ENCODE data around the gene FAM53B.

Gene FAM53B

DNA sequence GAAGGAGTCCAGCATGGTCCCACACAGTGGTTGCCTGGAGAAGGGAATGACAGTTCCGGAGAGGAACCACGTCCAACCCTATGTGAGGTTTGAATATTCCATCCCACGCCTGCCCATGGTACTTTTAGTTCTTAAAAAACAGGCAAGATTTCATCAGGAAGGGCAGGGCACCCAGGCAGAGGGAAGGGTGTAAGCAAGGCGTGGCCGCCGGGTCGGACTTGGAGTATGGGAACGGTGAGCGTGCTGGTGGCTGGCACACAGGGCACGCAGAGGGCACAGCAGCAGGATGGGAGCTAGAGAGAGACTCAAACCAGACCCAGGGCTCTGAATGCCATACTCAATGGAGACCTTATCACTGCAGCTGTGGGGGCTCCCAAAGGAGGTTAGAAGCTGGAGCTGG is 34.3 kb downstream of the FAM53B start:
- no peak for DNase-seq (ENCODE audit: low read depth)

DNA sequence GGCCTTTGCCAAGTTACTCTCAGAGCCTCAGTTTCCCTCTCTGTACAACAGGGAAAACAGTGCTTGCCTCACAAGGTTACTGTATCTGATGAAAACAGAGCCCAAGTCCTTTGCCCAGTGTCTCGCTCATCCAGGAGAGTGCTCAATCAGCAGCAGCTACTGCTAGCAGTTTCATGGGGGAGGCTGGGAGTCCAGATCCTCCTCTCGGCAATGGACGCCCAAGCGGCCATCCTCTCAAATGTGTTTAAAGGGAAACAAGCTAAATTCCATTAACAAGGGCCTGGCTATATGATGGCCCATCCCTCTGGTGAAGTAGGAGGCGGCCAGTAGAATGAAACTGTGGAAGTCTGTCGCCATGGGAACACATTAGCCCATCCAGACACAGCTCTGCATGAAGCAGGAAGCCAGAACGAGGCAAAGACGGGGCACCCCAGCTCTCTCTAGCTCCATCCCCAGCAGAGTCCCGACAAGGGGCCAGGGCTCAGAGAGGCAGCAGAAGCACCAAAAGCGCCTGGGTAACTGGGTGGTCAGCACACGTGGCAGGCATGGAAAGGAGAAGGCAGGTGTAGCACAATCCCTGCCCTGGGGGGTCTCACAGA is 35.2 kb downstream of the FAM53B start:
- DNase-seq (ENCODE audit: low read depth), result no peak

DNA sequence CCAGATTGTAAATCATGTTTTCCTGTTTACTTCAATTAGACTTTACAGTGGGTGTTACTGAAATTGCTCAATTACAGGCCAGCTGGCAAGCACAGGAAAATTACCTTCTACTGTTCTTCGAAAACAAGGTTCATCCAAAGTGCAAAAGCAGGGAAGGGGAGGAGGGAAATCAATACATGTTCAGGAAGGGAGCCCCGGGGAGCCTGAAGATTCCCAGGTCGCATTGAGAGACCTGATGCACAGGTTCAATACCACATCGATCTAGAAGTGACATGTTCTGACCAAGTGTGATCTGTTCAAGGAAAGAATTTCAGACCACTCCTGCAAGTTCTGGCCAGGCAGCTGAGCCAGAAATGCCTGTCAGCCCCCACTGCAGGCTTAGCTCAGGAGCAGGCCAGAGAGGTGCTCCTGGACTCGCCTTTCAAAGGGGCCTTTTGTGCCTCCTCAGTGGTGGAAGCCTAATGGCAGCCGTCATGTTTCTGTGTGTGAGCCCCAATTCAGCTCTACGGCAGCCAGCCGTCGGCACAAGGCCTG is 35.9 kb downstream of the FAM53B start:
- no peak for DNase-seq (ENCODE audit: low read depth)

DNA sequence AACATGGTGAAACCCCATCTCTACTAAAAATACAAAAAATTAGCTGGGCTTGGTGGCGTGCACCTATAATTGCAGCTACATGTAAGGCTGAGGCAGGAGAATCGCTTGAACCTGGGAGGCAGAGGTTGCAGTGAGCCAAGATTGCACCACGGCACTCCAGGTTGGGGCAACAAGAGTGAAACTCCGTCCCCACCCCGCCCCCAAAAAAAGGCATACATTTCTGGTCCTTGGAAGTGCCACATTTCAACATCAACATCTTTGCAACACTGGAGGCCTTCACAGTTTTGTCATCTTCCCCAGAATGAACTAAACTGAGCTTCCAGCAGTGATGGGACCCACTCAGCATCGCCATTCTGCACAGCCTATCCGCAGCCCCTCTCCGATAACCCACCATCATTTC is 36.6 kb downstream of the FAM53B start:
- no peak for DNase-seq (ENCODE audit: low read depth)

DNA sequence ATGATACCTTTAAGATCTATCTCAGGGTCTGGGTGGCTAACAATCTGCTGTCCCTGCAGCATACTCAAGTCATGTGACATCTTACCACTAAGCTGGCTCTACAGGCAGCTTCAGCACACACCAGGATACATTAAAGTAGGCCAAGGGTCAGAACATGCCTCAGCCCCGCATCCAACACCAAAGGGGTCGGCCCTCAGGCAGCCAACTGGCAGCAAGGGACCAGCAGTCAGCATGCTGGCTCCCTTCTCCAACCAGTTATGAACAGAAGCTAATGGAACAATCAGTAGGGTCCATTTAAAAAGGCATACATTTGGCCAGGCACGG is 37.1 kb downstream of the FAM53B start:
- no peak for DNase-seq (ENCODE audit: low read depth)

DNA sequence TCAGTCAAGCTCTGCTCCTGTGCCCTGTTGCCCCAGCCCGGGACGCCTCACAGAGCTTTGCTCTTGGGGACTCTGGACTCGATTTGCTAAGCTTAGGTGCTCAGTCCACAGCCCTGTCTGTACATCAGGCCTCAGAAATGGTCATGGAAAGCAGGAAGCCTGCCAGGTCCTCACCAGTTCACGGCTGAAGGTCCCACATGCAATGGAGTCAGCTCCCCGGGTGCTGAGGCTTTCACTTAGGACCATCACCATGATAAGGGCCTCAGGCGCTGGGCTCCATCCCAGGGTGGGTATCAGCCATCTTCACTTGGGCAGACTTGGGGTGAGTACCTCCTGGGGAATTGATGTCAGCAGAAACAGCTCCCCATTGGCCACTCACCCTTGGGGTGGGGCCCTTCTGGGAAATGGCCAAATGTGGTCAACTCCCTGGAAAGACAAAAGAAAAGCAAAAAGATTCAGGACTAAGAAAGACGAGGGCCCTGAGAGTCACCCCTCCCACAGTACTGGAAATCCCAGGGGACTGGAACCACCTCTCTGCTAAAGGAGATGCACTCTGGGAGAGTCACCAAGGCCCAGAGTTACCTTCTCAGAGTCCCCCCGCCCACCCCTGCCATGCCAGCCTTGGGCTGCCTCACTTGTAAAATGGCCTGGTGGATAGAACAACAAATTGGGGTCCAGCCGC is 37.6 kb downstream of the FAM53B start:
- no peak for DNase-seq (ENCODE audit: low read depth)

DNA sequence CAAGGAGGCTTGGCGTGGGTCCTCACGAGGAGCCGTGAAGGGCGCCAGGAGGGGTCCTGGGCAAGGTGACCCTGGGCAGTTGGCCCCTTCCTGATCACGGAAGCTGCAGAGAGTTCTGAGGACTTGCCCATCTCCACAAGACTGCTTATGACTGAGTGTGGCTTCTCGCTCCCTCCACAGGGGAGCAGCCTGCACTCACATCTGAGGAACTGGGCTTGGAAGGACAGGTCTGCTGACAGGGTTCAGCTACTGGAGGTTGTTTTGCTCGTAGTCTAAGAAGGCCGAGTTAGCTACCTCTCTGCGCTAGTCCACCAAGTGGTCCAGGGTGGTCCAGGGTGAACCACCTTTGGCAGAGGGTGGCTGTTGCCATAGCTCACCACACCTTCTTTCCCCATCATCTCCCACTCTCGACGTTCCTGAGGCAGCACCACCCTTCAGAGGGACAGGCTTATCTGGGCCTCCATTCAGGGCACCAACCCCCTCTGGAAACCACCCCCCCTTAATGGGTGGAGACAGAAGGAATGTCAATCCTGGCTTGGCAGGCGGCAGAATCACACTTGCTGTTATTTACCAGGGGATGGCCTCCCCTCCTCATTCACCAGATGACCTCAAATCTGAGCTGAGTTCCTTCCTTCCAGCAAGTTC is 38.2 kb downstream of the FAM53B start:
- no peak for DNase-seq (ENCODE audit: low read depth)

DNA sequence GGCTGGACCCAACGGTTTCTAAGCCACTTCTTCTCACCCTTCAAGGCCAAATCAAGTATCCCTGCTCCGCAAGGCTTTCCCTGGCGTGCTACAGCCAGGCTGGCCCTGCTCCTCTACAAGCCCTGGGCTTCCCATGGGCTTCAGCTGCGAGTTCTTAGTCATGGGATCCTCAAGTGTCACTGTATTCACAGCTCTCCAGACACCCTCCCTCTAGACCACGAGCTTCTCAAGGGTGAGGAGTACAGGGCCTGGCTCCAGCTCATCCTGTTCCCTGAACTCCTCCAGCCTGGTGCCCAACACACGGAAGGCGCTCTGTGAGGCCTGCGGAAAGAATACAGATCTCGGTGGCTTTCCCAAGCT is 38.8 kb downstream of the FAM53B start:
- DNase-seq (ENCODE audit: low read depth), result no peak

DNA sequence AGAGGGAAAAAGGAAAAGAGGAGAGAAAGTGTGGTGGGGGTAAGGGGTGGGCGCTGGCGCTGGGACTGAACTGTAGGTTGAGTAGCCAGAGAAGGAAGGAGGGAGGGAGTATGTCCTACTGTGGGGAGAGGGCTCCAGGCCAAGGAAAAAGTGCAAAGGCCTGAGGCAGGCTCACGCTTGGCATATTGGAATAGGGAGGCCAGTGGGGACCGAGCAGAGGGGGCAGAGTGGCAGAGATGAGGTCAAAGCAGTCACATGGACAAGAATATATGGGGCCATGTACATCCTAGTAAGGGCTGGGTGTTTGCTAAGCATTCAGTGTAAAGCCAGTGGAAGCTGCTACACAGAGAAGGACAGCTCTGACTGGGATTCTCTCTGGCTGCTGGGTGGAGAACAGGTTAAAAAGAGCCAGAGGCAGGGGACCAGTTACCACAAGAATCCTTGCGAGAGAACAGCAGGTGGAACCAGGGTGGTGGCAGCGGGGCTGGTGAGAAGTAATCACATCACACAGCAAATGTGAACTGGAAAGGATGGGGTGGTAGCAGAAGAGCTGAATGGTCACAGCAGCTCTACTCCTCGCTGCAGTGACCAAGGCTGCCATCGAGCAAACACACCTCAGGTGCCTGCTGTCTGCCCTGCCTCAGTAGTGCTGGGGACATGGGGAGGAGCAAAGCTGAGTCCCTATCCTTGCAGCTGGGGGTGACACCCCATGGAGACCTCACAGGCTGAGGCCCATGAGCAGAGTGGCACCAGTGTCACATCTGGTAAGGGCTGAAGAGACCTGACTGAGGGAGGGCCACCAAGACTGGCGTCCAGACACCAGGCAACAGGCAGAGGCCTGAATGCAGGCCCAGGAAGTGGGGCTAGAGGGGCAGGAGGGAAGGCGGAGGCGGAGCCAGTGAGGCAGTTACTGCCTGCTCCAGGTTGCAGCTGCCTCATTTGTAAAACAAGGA is 39.5 kb downstream of the FAM53B start:
- no peak for DNase-seq (ENCODE audit: low read depth)

DNA sequence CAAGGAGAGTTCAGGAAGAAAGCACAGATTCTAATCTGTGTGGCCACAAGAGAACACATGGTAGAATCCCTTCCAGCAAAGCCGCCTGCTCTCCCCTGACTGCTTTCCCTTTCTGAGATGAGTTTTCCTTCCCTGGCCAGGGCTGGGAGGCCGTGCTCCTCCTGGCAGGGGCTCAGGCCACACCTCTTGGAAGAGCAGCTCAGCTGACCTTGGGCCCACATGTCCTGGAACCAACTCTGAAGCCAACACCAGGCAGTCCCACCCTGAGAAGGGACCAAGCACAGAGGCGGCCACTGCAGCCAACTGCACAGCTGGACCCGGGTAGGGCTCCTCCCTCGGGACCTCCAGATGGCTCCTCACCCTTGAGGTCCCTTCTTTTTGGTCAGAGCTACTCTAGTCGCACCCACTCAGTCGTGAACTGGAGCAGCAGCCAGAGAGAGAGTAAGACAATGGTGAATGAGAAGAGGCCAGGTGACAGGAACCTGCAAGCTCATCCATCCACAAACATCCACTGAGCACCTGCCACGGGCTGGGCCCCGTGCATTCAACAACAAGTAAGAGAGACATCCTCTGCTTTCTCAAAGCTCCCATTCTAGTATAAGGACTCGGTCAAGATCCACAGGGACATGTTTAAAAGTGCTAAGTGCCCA is 40.3 kb downstream of the FAM53B start:
- no peak for DNase-seq (ENCODE audit: low read depth)

DNA sequence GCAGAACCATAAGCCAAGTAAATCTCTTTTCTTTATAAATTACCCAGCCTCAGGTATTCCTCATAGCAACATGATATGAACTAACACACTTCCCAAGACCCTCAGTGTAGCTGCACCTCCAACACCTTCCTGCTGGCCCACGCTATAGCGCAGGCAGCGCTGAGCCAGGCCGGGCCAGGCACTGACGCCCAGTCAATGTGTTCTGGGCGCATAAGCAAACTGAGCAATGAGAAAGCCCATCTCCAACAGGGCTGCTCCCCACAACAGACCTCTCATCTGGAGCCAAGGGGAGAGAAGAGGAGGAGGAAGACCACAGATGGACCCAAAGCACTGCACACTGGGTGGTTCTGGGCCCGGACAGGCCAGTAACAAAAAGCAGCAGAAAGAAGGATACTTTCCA is 40.8 kb downstream of the FAM53B start:
- no peak for DNase-seq (ENCODE audit: low read depth)

DNA sequence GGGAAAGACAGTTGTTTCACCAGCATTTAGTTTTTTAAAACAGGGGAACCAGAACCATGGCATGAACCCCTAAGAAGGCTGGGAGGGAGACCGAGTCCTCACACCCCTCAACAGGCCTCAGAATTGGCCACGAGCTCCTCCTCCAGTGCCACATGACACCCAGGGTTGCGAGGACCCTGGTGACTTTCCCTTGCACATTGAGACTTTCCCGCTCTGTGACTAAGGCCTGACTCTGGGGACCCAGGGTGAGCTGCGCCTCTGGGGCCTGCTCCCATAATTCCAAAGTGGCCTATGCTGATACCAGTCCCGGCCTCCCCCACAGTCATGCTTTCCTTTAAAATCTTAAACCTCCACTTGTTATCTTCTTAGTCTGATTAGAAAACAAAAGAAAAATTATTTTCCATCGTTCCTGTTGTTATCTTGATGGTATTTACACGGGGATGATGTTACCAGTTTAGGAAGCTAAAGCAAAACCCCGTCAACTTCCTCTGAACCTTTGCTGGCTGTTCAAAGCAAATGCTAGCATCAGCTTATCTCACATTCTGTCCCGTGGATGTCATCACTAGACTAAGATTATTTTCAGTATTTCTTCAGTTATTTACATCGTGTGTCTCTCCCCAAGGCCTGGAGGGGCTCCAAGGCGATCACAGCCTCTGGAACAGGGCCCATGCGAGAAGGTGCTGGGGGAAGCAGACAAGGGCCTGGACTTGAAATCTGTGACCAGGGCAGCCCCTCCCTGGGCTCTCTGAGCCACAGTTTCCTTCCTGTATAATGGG is 42.1 kb downstream of the FAM53B start:
- no peak for DNase-seq (ENCODE audit: low read depth)

DNA sequence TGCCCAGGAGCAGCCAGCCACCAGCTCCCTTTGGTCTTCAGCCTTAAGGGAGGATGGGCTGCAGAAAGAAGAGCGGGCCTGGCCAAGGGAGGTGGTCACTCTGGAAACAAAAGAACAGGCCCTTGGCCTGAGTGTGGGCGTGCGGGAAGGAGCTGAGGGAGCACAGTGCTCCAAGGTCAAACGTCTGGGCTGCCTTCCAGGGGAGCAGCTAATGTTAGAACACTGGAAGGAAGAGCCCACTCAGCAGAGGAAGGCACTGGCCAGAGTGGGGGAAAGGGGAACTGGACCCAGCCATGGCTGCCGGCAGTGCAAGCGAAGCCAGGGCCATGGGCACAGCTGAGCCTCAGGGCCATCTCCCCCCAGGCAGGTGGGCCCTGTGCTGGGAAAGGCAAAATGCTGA is 42.7 kb downstream of the FAM53B start:
- DNase-seq (ENCODE audit: low read depth), result no peak

DNA sequence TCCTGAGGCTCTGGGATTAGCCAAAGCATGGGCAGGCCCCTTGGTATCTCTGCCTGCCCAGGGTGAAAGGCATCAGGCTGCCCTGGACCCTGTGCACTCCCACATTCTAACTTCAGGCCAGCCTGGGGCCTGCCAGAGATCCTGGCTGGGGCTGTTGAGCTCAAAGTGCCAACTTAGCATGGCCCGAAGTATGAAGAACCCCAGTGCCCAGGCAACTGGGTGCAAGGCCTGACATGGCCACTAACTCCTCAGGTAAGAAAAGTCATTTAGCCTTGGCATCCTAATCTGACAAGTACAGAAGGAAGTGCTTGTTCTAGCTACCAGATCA is 43.2 kb downstream of the FAM53B start:
- DNase-seq (ENCODE audit: low read depth), result no peak

DNA sequence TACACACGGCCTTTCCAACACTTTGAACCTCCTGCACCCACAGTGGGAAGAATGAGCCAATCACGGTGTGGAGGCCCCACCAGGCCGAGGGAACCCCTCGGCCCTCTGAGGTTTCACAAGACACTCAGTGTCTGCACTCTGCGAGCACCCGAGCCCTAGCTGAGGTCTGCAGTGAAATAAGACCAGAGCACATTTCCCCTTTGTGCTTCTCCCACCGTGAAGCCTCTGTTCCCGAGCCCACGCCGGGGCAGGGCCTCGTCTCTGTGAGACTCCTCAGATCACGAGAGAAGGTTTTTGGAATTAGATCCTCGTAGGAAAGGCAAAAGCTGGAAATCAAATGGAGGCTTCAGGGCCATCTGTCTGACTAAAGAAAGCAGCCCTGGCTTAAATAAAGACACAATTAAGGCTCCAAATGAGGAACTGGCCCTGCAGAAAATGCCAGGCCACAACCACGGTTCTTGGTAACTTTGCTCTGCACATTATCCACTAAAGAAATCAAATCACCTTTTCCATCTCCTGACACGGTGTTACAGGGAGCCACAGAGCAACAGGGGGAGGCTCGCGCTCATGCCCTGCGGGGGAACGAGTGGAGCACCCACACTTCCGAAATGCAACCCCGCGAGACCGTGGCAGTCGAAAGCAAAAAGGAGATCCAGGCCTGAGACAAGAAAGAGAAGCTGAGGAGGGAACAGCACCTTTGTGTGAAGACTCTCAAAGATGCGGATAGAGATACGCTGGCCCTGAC is 43.7 kb downstream of the FAM53B start:
- DNase-seq (ENCODE audit: low read depth), result no peak

DNA sequence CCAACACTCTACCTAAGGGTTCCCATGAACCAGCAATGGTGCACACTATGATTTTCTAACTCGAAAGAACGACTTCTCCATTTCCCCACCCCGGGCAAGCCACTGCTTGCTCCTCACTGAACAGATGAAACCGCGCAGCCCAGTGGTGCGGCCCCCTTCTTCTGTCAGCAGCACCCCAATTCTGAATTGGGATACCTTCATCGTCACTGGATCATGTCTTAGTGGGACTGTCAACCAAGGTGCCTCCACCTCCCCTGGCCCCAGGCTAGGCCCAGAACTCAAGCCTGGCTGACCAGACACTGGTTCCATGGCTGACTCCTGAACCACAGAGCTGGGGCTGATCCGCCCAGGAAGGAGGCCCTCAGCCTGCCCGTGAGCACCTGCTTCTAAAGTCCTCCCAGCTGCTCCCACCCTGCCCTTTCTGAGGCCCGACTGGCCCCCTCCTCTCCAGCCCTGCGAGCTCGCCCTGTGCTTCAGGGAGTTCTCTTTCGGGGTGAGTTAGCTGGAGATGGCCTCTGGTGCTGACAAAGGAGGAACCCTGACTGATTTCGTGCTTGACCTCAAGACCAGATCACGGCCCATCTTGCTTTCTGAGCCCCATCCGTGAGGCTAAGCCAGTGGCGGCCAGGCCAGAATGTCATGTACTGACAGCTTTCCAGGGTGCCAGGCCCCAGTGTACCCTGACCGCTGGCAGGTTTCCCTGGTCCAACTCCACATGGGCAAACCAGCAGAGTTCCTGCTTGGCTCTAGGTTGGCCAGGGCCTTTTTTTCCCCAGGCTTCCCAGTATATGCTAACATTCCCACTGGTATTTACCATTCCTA is 44.5 kb downstream of the FAM53B start:
- no peak for DNase-seq (ENCODE audit: low read depth)

DNA sequence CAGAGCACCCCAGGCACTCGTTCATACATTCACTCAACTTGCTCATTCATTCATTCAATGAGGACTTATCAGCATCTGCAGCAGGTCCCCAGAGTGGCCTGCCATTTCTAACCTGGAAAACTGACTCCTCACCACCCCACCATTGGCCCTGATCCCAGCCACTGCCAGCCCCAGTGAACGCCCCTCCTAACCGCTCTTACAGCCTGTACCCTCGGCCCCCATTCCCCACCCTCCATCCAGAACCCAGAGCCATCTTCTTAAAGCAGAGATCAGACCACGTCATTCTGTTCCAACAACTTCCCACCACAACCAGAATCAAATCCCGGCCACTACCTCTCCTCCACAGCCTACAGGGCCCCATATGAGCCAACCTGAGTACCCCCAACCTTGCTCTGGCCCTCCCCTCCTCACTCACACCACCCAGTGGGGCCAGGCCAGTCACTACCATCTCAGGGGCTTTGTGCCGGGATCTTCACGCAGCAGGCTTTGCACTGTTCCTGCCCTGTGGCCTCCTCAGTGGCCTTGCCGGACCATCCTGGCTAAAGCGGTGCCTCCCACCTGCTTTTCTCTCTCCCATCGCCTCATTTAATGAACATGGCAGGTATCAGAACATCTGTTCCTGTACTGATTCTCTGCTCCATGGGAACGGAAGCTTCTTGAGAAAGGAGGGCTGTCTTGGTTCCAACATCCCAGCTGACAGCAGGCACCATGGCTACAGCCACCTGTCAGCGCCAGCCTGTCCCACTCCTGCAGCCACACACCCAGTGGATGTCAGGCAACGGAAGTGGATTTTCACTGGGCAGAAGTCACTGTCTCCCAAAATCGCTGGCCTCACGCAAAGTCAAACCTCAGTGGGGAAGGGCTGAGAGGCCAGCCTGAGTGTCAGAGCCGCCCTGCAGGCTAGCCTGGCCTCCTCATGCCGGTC is 45.4 kb downstream of the FAM53B start:
- DNase-seq (ENCODE audit: low read depth), result no peak

DNA sequence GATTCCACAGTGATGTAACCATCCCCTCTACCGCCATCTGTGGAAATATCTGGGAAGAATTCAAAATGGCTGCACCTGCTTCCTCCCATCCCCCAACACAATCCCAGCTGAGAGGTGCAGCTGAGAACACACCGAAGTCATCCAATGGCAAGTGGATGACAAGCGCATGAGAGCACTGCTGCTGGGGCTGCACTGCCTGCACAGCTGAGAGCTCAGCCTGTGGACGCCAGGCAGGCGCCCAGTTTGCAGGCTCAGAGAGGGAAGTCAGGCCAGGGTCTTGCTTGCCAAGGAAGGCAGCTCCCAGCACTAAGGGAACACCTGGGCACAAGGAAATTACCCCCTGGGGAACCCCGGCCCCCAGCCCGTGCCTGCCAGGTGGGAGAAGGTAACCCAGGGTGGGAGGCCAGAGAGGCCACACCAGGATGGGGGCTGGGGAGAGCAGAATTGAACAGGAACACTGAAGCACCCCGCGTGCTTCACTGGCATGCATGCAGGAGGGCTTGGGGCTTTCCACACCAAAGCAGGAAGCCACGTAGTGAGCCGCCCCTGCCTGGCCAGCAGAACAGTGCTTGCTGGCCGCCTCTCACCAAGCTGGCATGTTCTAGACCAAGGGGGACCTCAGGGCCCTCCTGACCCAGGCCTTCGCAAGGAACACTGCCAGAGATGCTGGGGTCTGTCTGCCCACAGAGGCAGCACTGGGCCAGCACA is 46.2 kb downstream of the FAM53B start:
- peak; percentile 26 for DNase-seq (ENCODE audit: low read depth)

Measured in activated T-helper 1 cell treated with Interleukin-2 at 50 U/mL for 16 hours (primary cell).